HPDE6-E6E7 (cell line): Measurements from ENCODE around the gene TMEM72.

Experiments used
- DNase-seq: peaks from one replicate; pipeline ENCODE4 v3.0.0; 2011; ENCODE audit warnings: missing footprints; ENCODE audit errors: extremely low spot score

TMEM72 gene

DNA sequence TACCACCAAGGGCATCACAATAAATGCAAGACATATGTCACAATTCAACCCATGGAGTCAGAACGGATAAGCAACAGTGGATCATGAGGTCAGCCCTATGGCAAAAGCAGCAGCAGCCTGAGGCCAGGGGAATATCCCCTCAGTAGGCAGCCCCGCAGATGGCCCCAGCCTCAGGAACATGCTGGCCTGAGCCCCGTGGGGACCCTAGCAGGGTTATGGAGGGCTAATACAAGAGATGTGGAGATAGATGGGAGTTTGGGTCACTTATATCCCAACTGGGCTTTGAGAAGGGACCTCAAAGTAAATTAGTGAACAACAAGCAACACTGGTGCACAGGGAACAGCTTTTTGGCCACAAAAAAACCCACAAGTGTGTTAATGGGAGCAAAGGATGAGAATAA lies 9.1 kb downstream of the TMEM72 start:
- no peak for DNase-seq

GRCh38 chr10:44921061-44921460 lies 9.9 kb downstream of the TMEM72 start:
- no peak for DNase-seq

DNA sequence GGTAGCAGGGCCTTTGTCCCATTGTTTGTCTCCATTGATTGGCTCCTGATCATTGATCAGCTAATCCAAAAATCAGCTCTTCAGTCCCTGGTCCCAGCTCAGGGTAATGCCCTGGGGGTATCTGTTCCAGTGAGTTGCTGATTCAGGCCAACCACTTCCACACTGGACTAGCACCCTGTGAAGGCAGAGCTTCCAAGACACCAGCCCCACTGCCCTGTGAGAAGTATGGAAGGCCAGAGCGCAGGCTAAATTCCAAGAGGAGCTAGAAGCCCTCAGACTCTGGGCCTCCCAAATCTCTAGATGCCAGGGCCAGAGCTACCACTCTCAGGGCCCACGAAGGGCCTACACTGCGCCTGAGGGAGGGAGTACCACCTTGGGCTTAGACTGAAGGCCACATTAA lies 10.4 kb downstream of the TMEM72 start:
- DNase-seq = no peak

GRCh38 chr10:44922021-44922420 lies 10.9 kb downstream of the TMEM72 start:
- DNase-seq = no peak

GRCh38 chr10:44922796-44923545 lies 11.8 kb downstream of the TMEM72 start:
- DNase-seq = no peak

GRCh38 chr10:44923611-44924010 lies 12.5 kb downstream of the TMEM72 start:
- no peak for DNase-seq

GRCh38 chr10:44924261-44925040 lies 13.3 kb downstream of the TMEM72 start:
- DNase-seq = no peak

DNA sequence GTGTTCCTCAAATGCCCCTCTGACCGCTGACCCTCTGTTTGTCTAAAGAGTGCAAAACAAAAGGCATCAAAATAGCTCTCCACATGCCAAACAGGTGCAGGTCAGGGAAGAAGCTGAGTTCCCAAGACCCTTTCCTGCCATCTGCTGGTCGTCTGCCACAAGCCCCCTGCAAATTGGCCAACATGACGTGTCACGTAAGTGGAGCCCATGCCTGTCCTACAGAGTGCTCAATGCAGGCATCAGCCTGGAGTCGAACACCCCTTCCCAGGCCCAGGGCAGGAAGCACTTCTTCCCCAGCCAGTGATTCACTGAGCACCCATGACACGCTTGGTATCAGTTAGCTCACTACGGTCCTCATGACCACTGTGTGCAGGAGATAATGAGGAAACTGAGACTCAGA lies 14.1 kb downstream of the TMEM72 start:
- no peak for DNase-seq

GRCh38 chr10:44925811-44926750 lies 14.9 kb downstream of the TMEM72 start:
- no peak for DNase-seq

GRCh38 chr10:44926751-44927351 lies 15.7 kb downstream of the TMEM72 start:
- DNase-seq = no peak

GRCh38 chr10:44927352-44927751 lies 16.2 kb downstream of the TMEM72 start:
- DNase-seq = no peak

DNA sequence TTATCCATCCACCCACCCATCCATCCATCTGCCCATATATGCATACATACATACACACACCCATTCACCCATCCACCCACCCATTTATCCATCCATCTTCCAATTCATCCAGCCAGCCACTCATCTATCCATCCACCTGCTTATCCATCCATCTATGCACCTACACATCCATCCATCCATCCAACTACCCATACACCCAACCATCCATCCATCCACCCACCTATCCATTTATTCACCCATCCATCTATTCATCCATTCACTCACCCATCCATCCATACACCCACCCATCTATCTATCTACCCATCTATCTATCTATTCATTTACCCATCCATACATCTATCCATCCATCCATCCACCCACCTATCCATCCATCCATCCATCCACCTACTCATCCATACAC lies 17.3 kb downstream of the TMEM72 start:
- DNase-seq = no peak

DNA sequence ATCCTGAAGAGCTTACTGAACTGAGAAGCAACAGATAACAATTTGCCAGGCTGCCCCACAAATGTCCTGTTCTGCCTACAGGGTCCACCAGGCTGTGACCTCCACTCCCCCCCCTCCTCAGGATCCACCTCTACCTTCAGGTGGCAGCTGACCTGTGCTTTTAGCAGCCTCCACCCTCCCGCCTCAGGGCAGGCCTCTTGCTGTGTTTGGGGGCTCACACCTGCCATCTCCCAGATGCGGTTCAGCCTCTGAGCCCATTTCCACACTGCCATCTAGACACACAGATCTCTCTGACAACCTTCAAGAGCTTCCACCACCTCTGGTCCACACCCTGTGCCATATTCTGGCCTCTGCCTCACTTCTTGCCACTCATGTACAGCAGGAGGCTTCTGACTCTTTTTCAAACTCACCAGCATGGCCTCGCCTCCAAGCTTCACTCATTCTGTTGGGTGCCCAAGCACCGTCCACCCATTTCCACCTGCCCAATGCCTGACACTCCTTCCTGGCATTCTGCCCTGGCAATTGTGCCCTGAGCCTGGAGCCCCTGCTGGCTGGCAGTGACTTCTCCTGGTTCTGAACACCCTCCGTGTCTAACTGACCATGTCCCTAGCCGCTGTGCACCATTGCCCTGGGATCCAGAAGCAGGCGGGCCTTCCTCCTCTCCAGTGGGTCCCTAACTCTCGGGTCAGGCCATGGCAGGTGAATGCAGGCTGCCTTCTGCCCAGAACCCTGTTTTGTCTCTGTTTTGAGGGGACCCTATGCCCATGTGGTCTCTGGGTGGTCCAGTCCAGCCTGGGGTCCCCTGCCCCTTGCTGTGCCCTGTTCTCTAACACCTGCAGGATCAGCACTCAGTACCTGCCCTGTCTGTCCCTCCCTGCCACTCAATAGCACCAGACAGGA lies 18.5 kb downstream of the TMEM72 start:
- no peak for DNase-seq

DNA sequence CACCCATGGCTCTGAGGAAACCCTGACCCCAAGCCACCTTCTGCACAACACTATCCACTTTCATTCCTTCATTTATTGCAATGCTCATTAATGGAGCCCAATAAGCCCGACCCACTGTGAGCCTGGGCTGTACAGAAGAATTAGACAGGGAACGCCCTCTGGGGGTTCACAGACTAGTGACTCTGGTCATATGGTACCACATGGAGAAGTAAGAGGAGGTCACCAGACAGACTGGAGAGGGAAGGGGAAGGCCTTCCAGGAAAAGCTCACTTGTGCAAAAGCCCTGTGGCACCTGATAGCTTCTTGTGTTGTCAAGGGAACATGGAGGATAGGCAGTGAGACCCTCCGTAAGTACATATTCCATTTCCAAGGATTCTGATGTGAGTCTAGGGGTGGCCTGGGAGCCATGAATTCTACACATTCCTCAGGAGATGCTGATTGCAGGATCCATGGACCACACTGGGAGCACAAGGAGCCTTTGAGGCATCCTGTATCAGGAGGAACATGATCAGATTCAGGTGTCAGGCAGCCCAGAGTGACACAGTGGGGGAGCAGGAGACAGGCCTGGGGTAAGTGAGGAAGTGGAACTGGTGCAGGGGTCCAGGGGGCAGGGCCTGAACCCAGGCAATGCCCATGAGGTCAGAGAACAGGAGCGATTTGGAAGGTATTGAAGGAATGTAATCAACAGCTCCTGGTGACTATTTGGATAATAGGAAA lies 19.9 kb downstream of the TMEM72 start:
- DNase-seq = no peak

GRCh38 chr10:44931621-44932516 lies 20.7 kb downstream of the TMEM72 start:
- DNase-seq = no peak

DNA sequence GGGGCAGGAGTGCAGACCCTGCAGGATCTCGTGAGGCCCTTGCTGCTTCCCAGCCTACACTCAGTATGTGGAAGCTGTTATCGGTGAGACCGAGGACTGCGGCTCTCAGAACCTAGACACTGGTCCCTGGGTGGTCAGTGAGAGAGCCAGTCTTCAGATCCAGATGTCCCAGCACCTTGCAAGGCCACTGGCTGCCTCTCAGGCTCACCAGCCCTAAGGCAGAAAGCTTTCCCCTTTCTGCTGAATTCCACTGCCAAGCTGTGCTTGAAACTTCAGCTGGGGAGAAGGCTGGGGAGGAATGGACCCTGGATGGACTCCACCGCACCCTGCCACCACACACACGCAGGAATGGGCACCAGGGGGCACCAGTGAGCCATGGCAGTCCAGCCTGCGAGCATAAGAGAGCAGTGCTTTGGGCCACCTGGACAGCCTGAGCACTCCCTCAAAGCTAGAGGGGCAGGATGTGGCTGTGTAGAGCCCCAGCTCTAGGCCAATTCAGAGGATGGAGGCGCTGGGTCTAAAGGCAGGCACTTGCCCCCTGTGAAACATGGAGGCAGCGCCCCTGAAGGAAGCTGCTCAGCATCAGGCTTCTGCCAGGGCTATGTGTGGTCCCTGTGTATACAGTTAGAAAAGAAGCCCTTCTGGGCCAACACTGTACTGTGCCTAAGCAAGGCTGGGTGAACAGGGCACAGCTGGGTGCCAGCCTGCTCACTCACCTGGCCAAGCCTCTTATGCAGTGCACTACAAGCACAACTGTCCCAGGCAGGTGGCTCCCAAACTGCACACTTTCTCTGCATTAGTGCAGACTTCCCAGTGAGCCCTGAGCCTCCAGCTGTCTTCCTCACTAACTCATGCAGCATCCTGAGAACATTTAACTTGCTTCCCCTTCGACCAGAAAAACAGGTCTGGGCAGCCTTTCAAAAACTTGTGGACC lies 21.6 kb downstream of the TMEM72 start:
- DNase-seq = peak; percentile 49

DNA sequence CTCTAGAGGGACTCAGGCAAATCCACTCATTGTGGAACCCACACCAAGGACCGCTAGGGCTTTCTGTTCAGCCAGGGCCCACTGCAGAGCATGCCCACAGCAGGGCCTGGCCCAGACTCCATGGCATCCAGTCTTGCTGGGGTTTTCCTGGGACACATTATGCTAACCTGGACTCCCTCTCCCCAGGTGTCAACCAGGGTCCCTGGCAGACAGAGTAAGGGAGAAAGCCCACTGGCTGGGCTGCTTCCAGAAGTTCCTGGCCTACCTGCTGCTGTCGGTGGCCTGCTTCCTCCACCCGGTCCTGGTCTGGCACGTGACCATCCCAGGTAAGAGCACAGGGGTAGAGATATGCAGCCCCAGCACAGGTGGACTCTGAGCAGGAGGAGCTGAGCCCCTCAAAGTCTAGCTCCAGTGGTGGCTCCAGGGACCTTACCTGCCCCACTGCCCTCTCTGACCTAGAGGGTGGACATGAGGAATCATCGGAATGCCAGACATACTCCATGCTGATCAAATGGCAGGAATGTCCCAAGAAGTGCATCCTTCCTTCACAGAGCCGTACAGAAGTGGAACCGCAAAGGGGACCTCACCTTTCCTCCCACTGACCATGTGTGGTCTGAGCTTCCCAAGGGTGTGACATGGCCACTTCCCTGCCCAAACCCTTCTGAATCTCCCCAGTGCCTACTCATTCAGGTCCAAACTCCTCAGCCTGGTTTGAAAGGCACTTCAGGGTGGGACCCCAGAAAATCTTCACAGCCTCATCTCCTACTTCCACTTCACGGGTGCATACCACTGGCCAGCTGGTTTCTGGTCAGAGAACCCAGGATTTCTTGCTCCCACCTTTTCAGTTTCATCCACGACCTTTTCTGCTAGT lies 22.5 kb downstream of the TMEM72 start:
- no peak for DNase-seq
